ENCODE data around the gene LOXHD1. TPM values are rescaled to one million over a fixed set of nuclear protein-coding genes. Genes with fewer than 3 reads are reported as not detected.

The LOXHD1 gene
- total RNA-seq, 4 donors from 2014 or later = 0.33 to 3.2 (median 0.65) TPM

GRCh38 chr18:46621111-46621766 is 35.8 kb downstream of the LOXHD1 start:
- TF ChIP-seq CTCF (IDR thresholded peaks at IDR 0.05; ENCODE audit: low read depth) = no peak

- TF ChIP-seq CTCF (IDR thresholded peaks at IDR 0.05; ENCODE audit: low read depth) = no peak
These were observed 37.5 kb downstream of the LOXHD1 start for GRCh38 chr18:46619559-46619958.

- TF ChIP-seq CTCF (IDR thresholded peaks at IDR 0.05; ENCODE audit: low read depth) = no peak
These were observed 41.3 kb downstream of the LOXHD1 start for GRCh38 chr18:46615720-46616119.

GRCh38 chr18:46609048-46609447 is 48.0 kb downstream of the LOXHD1 start:
- TF ChIP-seq CTCF (IDR thresholded peaks at IDR 0.05; ENCODE audit: low read depth) = no peak

- no peak for TF ChIP-seq CTCF (IDR thresholded peaks at IDR 0.05; ENCODE audit: low read depth)
These were observed 49.1 kb downstream of the LOXHD1 start for GRCh38 chr18:46607926-46608325.

- TF ChIP-seq CTCF (IDR thresholded peaks at IDR 0.05; ENCODE audit: low read depth) = no peak
These were observed 55.7 kb downstream of the LOXHD1 start for GRCh38 chr18:46601141-46601805.

GRCh38 chr18:46596119-46596518 is 60.9 kb downstream of the LOXHD1 start:
- TF ChIP-seq CTCF (IDR thresholded peaks at IDR 0.05; ENCODE audit: low read depth) = no peak
